Gastrocnemius medialis (tissue), 4 donors: ENCODE measurements around the gene ANXA2. TPM values are rescaled to one million over a fixed set of nuclear protein-coding genes. Genes with fewer than 3 reads are reported as not detected.

ENCODE experiments used
- ATAC-seq, 2 donors: fragments of 150-250 bp; one replicate each; pipeline ENCODE4 v1.9.1; 2016
- DNase-seq, 2 donors: peaks; one replicate each; pipeline ENCODE4 v3.0.0-alpha.2; 2019
- H3K27ac ChIP-seq, 4 donors: fragments of 200-600 bp; sonication (generic); 1 replicate in 1 of 4; 2 replicates in 3 of 4; pipeline ENCODE4 v1.5.1; 2016 to 2018; ENCODE audit warnings: mild to moderate bottlenecking in 2 of 4, moderate library complexity in 1 of 4
- H3K27me3 ChIP-seq, 3 donors: fragments of 200-600 bp; sonication (generic) in 2 of 3; 1 replicate in 1 of 3; 2 replicates in 2 of 3; pipeline versions ENCODE4 v1.5.1 to v1.6.0; 2016 to 2019; ENCODE audit warnings: mild to moderate bottlenecking in 1 of 3, moderate library complexity in 1 of 3
- H3K36me3 ChIP-seq, 2 donors: fragments of 200-600 bp; sonication (generic) in 1 of 2; one replicate each; pipeline ENCODE4 v1.5.1; 2017 to 2018
- H3K4me1 ChIP-seq, 2 donors: fragments of 200-600 bp; sonication (generic) in 1 of 2; one replicate each; pipeline ENCODE4 v1.5.1; 2016 to 2017; ENCODE audit warnings: mild to moderate bottlenecking in 2 of 2
- H3K4me3 ChIP-seq, 4 donors: fragments of 200-600 bp; sonication (generic) in 3 of 4; 1 replicate in 1 of 4; 2 replicates in 3 of 4; pipeline ENCODE4 v1.5.1; 2016 to 2019; ENCODE audit warnings: mild to moderate bottlenecking in 2 of 4
- H3K9me3 ChIP-seq, 3 donors: fragments of 200-600 bp; sonication (generic) in 2 of 3; 1 replicate in 1 of 3; 2 replicates in 2 of 3; pipeline ENCODE4 v1.5.1; 2016 to 2019
- POLR2A ChIP-seq, 2 donors: fragments of 450-650 bp; IDR thresholded peaks; one replicate each; pipeline ENCODE4 v1.6.1; 2017; ENCODE audit warnings: antibody characterized with exemption in 2 of 2, mild to moderate bottlenecking in 2 of 2, moderate library complexity in 2 of 2
- in situ Hi-C, 4 donors: fragments of 200-750 bp; cut with MboI; loops; one replicate each; pipeline versions ENCODE4 v1.15.0 to v1.8.0; 2017; ENCODE audit warnings: low sequenced_read_pairs in 4 of 4
- intact Hi-C: fragments of 100-400 bp; cut with DNase I; formaldehyde crosslinking; loops from one replicate; pipeline ENCODE4 v1.15.1; 2023; ENCODE audit warnings: low total_unique reads
- total RNA-seq, 4 donors: library from RNA; depleted of rRNA; stranded (reverse); fragments of >200 nt; gene quantifications; one replicate each; pipeline versions ENCODE4 v1.1.0 to v1.2.3, GENCODE V29; 2016
- TF ChIP-seq, protein P1 (sequence below), 5 experiments: fragments of 450-650 bp in 3 of 5; fragments of 200-600 bp in 2 of 5; sonication (generic) in 2 of 5; IDR thresholded peaks in 4 of 5; conservative IDR thresholded peaks in 1 of 5; 1 replicate in 4 of 5; 2 replicates in 1 of 5; pipeline ENCODE4 v1.5.1; 2016 to 2019; ENCODE audit warnings: antibody characterized with exemption in 5 of 5, mild to moderate bottlenecking in 3 of 5, moderate library complexity in 3 of 5

ANXA2 gene
- total RNA-seq, 4 donors from 2014 or later: 266 to 386 (median 323) TPM

DNA sequence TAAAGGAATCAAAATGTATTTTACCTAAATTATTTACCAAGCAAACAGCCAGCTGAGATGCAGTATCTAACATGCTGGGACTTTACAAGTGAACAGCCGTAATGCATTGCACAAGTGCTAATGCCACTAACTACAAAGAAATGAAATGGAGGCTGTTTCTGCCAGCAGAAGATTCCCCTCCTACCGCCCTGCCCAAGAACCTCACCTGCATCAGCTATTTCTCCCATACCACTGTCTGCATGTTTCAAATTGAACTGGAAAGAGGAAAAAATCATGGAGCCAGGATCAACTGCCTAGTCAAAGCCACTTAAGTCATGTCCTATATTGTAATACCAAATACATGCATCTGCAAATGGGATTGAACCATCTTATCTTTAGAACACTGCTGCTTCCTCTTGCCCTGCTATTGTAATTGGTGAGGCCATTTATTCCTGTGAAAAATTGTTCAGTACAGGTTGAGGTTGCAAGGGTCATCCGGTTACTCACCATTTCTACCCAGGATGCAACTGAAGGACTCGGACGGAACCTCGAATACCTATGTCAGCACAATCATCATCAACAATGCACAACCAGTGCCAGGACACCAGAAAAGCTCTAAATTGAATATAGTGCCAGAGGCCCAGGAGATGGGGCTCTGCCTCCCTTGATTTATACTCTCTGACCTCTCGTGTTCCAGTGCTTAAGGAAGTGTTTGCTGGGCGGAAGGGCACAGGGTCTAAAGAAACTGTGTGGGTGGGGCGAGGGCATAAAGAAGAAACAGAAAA is 27.5 kb downstream of the ANXA2 start:
- H3K4me3 ChIP-seq: no peak overlapping the region
- no peaks in the 10 kb centered on the region for H3K9me3 ChIP-seq
- in situ Hi-C loops: no loop called here
- H3K4me1 ChIP-seq: peaks cover 61 to 63% of the 10 kb centered on the region in 2 donors
- H3K27me3 ChIP-seq: no peaks in the 10 kb centered on the region
- peak; percentile 6 to 12 for ATAC-seq
- peaks cover 0 to 4% of the 10 kb centered on the region in 2 donors for H3K36me3 ChIP-seq
- TF ChIP-seq, protein P1, sequence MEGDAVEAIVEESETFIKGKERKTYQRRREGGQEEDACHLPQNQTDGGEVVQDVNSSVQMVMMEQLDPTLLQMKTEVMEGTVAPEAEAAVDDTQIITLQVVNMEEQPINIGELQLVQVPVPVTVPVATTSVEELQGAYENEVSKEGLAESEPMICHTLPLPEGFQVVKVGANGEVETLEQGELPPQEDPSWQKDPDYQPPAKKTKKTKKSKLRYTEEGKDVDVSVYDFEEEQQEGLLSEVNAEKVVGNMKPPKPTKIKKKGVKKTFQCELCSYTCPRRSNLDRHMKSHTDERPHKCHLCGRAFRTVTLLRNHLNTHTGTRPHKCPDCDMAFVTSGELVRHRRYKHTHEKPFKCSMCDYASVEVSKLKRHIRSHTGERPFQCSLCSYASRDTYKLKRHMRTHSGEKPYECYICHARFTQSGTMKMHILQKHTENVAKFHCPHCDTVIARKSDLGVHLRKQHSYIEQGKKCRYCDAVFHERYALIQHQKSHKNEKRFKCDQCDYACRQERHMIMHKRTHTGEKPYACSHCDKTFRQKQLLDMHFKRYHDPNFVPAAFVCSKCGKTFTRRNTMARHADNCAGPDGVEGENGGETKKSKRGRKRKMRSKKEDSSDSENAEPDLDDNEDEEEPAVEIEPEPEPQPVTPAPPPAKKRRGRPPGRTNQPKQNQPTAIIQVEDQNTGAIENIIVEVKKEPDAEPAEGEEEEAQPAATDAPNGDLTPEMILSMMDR (IDR thresholded peaks at IDR 0.05 in 4 of 5, conservative IDR thresholded peaks at IDR 0.05 in 1 of 5): no peak
- TF ChIP-seq POLR2A (IDR thresholded peaks at IDR 0.05): no peak
- H3K27ac ChIP-seq: peak overlapping the region; percentile 82 to 89 (median 88)
- intact Hi-C loops: no loop called here
- no peak for DNase-seq

DNA sequence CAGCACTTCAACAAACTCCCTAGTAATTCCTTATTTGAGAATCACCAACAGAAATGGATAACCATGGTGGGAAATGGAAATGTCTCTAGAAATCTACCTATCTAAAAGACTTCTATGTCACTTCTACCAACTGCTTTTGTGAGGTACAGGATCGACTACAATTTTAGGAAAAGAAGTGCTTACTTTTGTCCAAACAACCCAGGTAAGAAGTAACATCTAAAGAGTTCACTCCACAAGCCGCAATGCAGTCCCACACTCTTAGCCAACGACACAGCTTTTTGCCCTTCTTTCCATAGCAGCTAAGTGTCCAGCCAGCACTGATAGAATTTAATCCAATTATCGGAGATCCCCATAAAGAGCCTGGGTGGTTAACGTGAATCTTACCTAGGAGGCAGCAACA is 28.1 kb downstream of the ANXA2 start:
- no peaks in the 10 kb centered on the region for H3K27me3 ChIP-seq
- H3K36me3 ChIP-seq: peaks cover 0 to 4% of the 10 kb centered on the region in 2 donors
- no peaks in the 10 kb centered on the region for H3K9me3 ChIP-seq
- H3K4me3 ChIP-seq: no peak overlapping the region
- ATAC-seq (no peak), DNase-seq (no peak)
- peaks cover 57% of the 10 kb centered on the region in 2 donors for H3K4me1 ChIP-seq
- TF ChIP-seq POLR2A (IDR thresholded peaks at IDR 0.05): no peak
- TF ChIP-seq, protein P1 (IDR thresholded peaks at IDR 0.05 in 4 of 5, conservative IDR thresholded peaks at IDR 0.05 in 1 of 5): no peak
- intact Hi-C loops (no loop called here), in situ Hi-C loops (no loop called here)
- peak overlapping the region; percentile 82 to 89 (median 88) for H3K27ac ChIP-seq

DNA sequence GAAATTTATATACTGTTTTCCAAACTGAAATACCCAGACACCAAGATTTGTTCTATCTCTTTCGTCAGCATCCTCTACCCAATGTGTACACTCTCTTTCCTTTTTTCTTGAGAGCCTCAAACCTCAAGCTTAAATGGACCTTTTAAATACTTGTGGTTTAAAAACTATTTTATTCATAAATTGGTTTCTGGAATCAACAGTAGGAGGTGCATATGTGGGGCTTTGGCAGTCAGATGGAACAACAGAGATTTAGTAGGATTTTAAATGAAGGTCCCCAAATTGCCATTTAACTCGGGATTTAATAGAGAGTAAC is 33.2 kb downstream of the ANXA2 start:
- DNase-seq: no peak
- Histone ChIP-seq H3K27ac (peak overlapping the region; percentile 51 to 89 (median 80)), H3K9me3 (no peaks in the 10 kb centered on the region), H3K36me3 (peaks cover 0 to 43% of the 10 kb centered on the region in 2 donors), H3K27me3 (no peaks in the 10 kb centered on the region), H3K4me3 (no peak overlapping the region), H3K4me1 (peaks cover 37 to 56% of the 10 kb centered on the region in 2 donors)
- in situ Hi-C loops: loop anchor here in 1 of 4 donors (5.0 kb wide), 1 partner anchor 78 kb away; no protein-coding TSS in a partner anchor
- intact Hi-C loops: loop anchor here (5.0 kb wide), 1 partner anchor 158 kb away; no protein-coding TSS in a partner anchor
- no peak for ATAC-seq
- no peak for TF ChIP-seq POLR2A (IDR thresholded peaks at IDR 0.05)
- TF ChIP-seq, protein P1 (IDR thresholded peaks at IDR 0.05 in 4 of 5, conservative IDR thresholded peaks at IDR 0.05 in 1 of 5): no peak

- DNase-seq (no peak), ATAC-seq (no peak)
- no peaks in the 10 kb centered on the region for H3K27me3 ChIP-seq
- H3K36me3 ChIP-seq: peaks cover 0 to 43% of the 10 kb centered on the region in 2 donors
- peak overlapping the region; percentile 71 to 89 (median 88) for H3K27ac ChIP-seq
- in situ Hi-C loops: loop anchor here in 1 of 4 donors (5.0 kb wide), 1 partner anchor 78 kb away; no protein-coding TSS in a partner anchor
- TF ChIP-seq, protein P1 (IDR thresholded peaks at IDR 0.05 in 4 of 5, conservative IDR thresholded peaks at IDR 0.05 in 1 of 5): no peak
- no peak for TF ChIP-seq POLR2A (IDR thresholded peaks at IDR 0.05)
- no peaks in the 10 kb centered on the region for H3K9me3 ChIP-seq
- intact Hi-C loops: loop anchor here (2.0 to 5.0 kb wide), 2 partner anchors 27 to 158 kb away; no protein-coding TSS in a partner anchor
- no peak overlapping the region for H3K4me3 ChIP-seq
- peaks cover 33 to 60% of the 10 kb centered on the region in 2 donors for H3K4me1 ChIP-seq
These were observed 33.7 kb downstream of the ANXA2 start for GRCh38 chr15:60363903-60364611.
